SK-MEL-5 (cell line): ENCODE data around the gene CYP4F2. TPM values are rescaled to one million over a fixed set of nuclear protein-coding genes. Genes with fewer than 3 reads are reported as not detected.
"Not testable (repeated sequence)": the region's sequence is repeated elsewhere in the genome, so short reads cannot be mapped to it uniquely, and the experiment has no call there.

Experiments
- DNase-seq: peaks from one replicate; pipeline ENCODE4 v3.0.0-alpha.2; 2016; ENCODE audit warnings: low read depth, low spot score
- in situ Hi-C: cut with HindIII; loops from 2 replicates; pipeline ENCODE4 v1.10.0; 2016; ENCODE audit warnings: low sequenced_read_pairs, high pct_unique_total_duplicates, low pct_unique_long_range_greater_than_20kb
- polyA plus RNA-seq, 2 experiments: library from polyadenylated mRNA; depleted of rRNA; stranded (reverse); fragments of >200 nt; gene quantifications; 2 replicates each; pipeline ENCODE4 v1.2.3, GENCODE V29; 2015
- total RNA-seq: library from RNA; depleted of rRNA; stranded (reverse); fragments of >200 nt; shearing (Covaris generic); gene quantifications from 2 replicates; pipeline ENCODE4 v1.2.3, GENCODE V29; 2014; rRNA removed

CYP4F2 gene
- total RNA-seq, result not detected in 2 replicates
- polyA plus RNA-seq (2015; cell fraction: cytosol; rRNA removed), result 0.10 TPM in 1 of 2 replicates, not detected in the other
- polyA plus RNA-seq (2015; cell fraction: nucleus; rRNA removed), result 3.0 TPM in 1 of 2 replicates, not detected in the other

DNA sequence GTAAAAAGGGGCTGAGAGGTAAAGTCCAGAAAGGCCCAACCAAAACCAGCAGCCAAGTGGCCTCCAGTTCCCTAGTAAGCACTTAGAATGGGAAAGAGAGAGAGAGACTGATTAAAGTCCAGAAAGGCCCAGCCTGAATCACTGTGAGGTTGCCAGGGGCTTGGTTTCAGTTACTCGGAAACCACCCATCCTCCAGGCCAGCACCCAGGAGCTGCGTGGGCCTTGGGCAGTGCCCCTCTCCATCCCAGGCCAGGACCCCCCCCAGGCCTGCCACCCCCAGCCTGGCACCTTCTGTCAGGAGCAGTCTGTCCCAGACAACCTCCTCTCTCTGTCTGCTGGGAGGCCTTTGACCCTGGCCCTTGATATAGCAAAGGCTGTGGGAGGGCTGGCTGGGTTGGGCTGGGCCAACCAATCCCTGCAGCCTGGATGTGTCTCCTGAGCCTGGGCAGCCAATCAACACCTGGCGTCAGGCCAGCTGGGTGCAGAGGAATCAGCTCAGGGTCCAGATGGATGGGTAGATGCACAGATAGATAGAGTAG, at the start of gene CYP4F2:
Gene CYP4F2, minus strand, starts transcription at position 337 of the 539 bp plus-strand sequence. CDS start 463 bp downstream, outside the sequence.
- DNase-seq, result no peak
- in situ Hi-C loops, result no loop called here

DNA sequence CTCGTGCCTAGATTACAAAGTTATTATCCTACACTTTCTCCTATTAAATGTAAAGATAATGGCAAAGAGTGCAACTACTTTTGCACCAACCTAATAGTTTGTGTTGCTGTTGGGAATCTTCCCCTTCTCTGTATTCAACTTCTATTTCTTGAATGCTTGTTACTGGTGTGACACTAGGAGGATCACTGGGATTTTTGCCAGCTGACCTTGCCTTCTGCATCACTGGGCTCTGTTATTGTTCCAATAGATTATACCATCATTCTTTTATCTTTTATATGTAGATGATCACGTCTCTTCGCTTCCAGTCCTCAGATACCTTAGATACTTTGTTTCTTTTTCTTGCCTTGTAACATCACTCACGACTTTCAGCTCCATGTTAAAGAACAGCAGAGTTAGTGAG, 47.4 kb upstream of the CYP4F2 start:
- in situ Hi-C loops, result no loop called here
- no peak for DNase-seq

- no peak for DNase-seq
- in situ Hi-C loops, result no loop called here
Observed at GRCh38 chr19:15944401-15944800, 46.5 kb upstream of the CYP4F2 start.

GRCh38 chr19:15937771-15938170, 39.9 kb upstream of the CYP4F2 start:
- no peak for DNase-seq
- in situ Hi-C loops, result no loop called here

- in situ Hi-C loops, result no loop called here
Observed at GRCh38 chr19:15936950-15937349, 39.1 kb upstream of the CYP4F2 start.

GRCh38 chr19:15936173-15936572, 38.3 kb upstream of the CYP4F2 start:
- DNase-seq, result no peak
- in situ Hi-C loops, result no loop called here

More at GRCh38 chr19:15936950-15937349, 39.1 kb upstream of the CYP4F2 start:
- DNase-seq, result no peak

- DNase-seq, result no peak
- in situ Hi-C loops, result no loop called here
Observed at GRCh38 chr19:15935167-15935702, 37.4 kb upstream of the CYP4F2 start.

- peak; percentile 38 for DNase-seq
- in situ Hi-C loops, result no loop called here
Observed at GRCh38 chr19:15934332-15935078, 36.6 kb upstream of the CYP4F2 start, which contains the start of gene CYP4F11. CYP4F11 (minus strand) TSS chr19:15934529; CDS start chr19:15934408, 121 bp downstream.

GRCh38 chr19:15933761-15934331, 36.0 kb upstream of the CYP4F2 start:
- DNase-seq, in situ Hi-C loops: not testable (repeated sequence)

DNA sequence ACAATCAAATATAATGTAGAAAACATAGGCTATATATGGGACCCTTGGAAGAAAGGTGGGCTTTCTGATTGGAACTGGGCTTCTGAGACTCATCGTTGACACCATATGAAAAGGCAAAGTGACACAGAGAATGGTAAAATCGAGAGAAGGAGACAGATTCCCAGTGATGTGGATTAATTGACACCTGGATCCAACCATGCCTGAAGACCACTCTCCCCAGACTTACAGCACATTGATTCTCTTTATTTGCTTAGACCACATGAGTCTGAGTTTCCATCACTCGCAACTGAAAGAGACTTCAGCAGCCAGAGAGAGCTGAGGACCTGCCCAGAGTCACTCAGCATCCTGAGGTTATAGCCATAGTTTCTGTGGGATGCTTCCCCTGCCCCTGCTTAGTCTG, 30.4 kb upstream of the CYP4F2 start:
- in situ Hi-C loops, result no loop called here
- no peak for DNase-seq

DNA sequence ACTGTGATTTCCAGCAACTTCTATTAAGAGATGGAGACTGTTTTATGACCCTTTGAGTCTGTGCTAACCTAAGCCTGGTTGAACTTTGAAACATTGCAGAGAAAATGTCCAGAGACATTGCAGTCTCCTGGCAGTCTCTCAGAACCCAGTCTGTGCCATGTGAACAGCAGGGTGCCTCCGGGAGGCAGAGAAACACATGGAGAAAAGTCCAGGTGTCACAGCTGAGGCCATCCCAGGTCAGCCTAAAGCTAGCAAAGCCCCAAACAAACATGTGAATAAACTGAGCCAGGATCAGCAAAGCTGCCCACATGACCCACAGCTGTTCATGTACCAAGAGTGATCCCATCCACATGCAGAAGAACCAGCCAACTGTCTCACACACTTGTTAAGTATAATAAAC, 28.6 kb upstream of the CYP4F2 start:
- in situ Hi-C loops, result no loop called here
- no peak for DNase-seq

- no peak for DNase-seq
Observed at GRCh38 chr19:15923702-15924101, 25.8 kb upstream of the CYP4F2 start.

DNA sequence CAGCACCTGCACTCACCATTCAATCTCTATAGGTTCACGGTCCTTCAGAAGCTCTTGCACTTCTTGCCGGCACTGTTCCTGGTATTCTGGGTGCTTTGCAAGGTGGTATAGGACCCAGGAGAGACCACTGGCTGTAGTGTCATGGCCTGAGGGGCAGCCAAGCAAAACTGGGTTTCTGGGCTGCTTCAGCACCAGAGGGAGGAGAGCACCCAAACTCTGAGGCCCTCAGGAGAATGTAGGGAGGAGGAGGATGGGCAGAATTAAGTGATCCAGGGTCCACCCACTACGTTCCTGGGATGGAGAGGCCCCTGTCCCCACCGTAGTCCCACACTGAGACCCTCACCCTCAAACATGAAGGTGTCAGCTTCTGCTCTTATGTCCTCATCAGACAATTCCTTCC, 24.1 kb upstream of the CYP4F2 start:
- in situ Hi-C loops, result no loop called here
- no peak for DNase-seq

More at GRCh38 chr19:15923702-15924101, 25.8 kb upstream of the CYP4F2 start:
- in situ Hi-C loops, result no loop called here

- DNase-seq, result no peak
- in situ Hi-C loops, result no loop called here
Observed at GRCh38 chr19:15919243-15919642, 21.4 kb upstream of the CYP4F2 start.

- in situ Hi-C loops, result no loop called here
- no peak for DNase-seq
Observed at GRCh38 chr19:15915109-15915508, 17.2 kb upstream of the CYP4F2 start.

DNA sequence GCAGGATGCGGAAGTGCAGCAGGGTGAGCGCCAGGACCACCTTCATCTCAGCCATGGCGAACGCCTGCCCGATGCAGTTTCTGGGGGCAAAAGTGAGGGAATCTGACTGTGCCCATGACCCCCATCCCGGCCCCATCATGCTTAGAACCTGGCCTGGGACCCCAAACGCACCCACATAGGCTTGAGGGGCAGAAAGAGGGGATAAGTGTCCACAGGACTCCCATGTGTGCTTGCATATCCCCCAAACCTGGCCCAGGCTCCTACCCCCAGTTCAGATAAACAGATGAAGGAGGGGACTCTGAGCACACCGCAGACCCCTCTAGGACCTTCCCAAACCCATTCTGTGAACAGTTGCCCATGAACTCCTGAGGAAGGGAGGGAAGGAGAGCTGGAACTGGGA, 16.0 kb upstream of the CYP4F2 start:
- no peak for DNase-seq
- in situ Hi-C loops, result no loop called here

DNA sequence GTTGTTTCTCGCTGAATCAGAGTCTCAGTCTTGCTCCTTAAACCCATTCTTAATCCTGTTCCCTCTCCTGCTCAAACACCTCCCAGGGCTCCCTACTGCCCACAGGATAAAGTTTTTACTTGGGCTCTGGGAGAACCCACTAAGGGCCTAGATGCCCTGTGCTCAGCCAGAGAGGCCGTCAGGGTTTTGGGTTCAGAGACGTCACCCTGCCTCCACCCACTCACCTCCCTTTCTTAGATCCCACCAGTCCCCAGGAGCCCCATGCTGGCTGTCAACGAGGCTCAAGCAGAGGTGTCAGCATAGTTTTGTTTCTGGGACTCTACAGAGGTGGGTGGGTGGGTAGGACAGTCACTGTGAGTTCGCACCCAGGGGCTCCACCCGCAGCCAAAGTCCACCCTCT, 15.5 kb upstream of the CYP4F2 start:
- no peak for DNase-seq
- in situ Hi-C loops, result no loop called here

DNA sequence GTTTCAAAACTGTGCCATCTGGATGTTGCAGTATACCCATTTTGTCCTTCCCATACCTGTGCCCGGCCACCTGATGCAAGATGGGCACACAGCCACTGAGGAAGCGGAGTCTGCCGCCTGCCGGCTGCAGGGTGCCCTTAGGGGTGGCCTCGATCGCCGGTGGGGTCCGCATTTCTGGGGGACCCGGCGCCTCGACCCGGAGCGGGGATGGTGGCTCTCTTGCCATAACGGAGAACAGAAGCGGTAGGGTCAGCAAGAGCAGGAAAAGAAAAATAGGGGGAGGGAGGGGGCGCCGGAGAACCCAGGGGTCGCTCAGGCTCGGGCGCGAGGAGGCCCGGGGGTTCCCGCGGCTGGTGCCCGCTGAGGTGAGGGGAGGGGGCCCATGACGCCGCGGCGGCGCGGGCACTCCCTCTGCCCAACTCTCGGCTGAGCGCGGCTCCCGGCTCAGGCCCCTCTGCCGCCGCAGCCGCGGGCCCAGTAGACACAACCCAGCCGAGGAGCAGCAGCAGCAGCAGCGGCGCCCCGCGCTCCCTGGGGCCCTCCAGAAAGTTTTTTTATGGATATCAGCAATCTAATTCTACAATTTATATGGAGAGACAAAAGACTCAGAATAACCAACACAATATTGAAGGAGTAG, 13.8 kb upstream of the CYP4F2 start:
- no peak for DNase-seq
- in situ Hi-C loops, result no loop called here
